Fibroblast of skin of right quadriceps (primary cell): ENCODE measurements around the gene BBS9.
"Not testable (repeated sequence)": the region's sequence is repeated elsewhere in the genome, so short reads cannot be mapped to it uniquely, and the experiment has no call there.

ENCODE experiments used
- DNase-seq: peaks from one replicate; pipeline ENCODE4 v3.0.0-alpha.2; 2013

BBS9 gene

GRCh38 chr7:33201821-33202220 lies 72.5 kb downstream of the BBS9 start:
- DNase-seq: no peak

- DNase-seq: no peak
Observed at GRCh38 chr7:33210958-33211357, 81.6 kb downstream of the BBS9 start.

- DNase-seq: no peak
Observed at GRCh38 chr7:33212144-33212543, 82.8 kb downstream of the BBS9 start.

- DNase-seq: no peak
Observed at GRCh38 chr7:33215992-33216391, 86.6 kb downstream of the BBS9 start.

- no peak for DNase-seq
Observed at GRCh38 chr7:33217595-33217994, 88.2 kb downstream of the BBS9 start.

- DNase-seq: not testable (repeated sequence)
Observed at GRCh38 chr7:33218841-33219535, 89.6 kb downstream of the BBS9 start.

- DNase-seq: no peak
Observed at GRCh38 chr7:33220231-33220630, 90.9 kb downstream of the BBS9 start.

- no peak for DNase-seq
Observed at GRCh38 chr7:33221390-33221789, 92.0 kb downstream of the BBS9 start.

- peak; percentile 54 for DNase-seq
Observed at GRCh38 chr7:33232632-33233145, 103.3 kb downstream of the BBS9 start.

- DNase-seq: no peak
Observed at GRCh38 chr7:33233659-33234058, 104.3 kb downstream of the BBS9 start.

GRCh38 chr7:33237036-33237435 lies 107.7 kb downstream of the BBS9 start:
- no peak for DNase-seq

GRCh38 chr7:33243319-33243881 lies 114.0 kb downstream of the BBS9 start:
- peak; percentile 57 for DNase-seq

GRCh38 chr7:33248671-33249070 lies 119.3 kb downstream of the BBS9 start:
- peak; percentile 35 for DNase-seq

- peak; percentile 85 for DNase-seq
Observed at GRCh38 chr7:33250421-33250871, 121.1 kb downstream of the BBS9 start.

- DNase-seq: no peak
Observed at GRCh38 chr7:33251301-33251700, 121.9 kb downstream of the BBS9 start.

GRCh38 chr7:33258491-33258951 lies 129.2 kb downstream of the BBS9 start:
- peak; percentile 36 for DNase-seq

GRCh38 chr7:33261585-33261984 lies 132.2 kb downstream of the BBS9 start:
- peak; percentile 17 for DNase-seq

- no peak for DNase-seq
Observed at GRCh38 chr7:33262476-33262875, 133.1 kb downstream of the BBS9 start.

GRCh38 chr7:33271839-33272371 lies 142.5 kb downstream of the BBS9 start:
- DNase-seq: not testable (repeated sequence)

- DNase-seq: no peak
Observed at GRCh38 chr7:33273356-33273755, 144.0 kb downstream of the BBS9 start.

- no peak for DNase-seq
Observed at GRCh38 chr7:33276325-33276724, 147.0 kb downstream of the BBS9 start.

- DNase-seq: no peak
Observed at GRCh38 chr7:33276729-33277128, 147.4 kb downstream of the BBS9 start.

GRCh38 chr7:33278095-33278494 lies 148.7 kb downstream of the BBS9 start:
- DNase-seq: no peak

GRCh38 chr7:33286501-33286900 lies 157.1 kb downstream of the BBS9 start:
- no peak for DNase-seq
